ENCODE data around the gene ARHGAP15.

ARHGAP15 gene

GRCh38 chr2:143545949-143546255, 416.7 kb downstream of the ARHGAP15 start:
- DNase-seq = no peak

- DNase-seq = no peak
Measured at GRCh38 chr2:143548032-143548431, 418.8 kb downstream of the ARHGAP15 start.

DNA sequence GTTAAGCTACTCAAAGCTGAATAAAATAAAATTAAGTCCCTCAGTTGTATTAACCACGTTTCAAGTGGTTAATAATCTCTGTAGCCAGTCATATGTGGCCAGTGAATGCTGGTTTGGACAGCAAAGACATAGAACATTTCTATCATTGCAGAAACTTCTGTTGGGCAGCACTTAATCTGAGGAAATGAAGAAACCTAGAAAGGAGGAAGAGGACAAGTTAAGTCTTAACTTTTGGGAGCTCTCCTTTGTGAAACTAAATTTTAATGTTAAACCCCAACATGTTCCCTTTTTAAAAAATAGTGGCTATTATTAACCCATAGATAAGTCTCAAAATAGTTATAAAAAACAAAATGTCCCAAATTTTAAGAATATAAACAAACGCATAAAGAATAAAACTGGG, 421.3 kb downstream of the ARHGAP15 start:
- no peak for DNase-seq

- no peak for DNase-seq
Measured at GRCh38 chr2:143551971-143552650, 422.9 kb downstream of the ARHGAP15 start.

GRCh38 chr2:143553261-143553660, 424.0 kb downstream of the ARHGAP15 start:
- no peak for DNase-seq

DNA sequence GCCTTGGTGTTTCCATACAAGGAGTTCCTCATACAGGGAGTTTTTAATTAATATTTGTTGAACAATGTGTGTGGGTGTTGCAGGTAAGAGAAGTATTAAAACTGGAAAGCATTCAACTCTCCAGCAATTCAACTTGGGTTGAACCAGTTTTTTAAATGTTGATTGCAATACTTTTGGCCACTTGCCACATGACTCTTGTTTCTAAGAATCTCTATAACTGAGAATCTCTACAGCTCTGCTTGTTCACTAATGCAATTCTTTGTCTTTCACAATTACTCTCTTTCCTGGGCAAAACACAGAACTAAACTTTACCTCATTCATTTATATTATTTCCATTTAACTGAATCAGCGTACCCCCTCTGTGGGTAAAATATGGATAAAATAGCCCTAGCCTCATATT, 429.4 kb downstream of the ARHGAP15 start:
- no peak for DNase-seq

GRCh38 chr2:143559147-143559546, 429.9 kb downstream of the ARHGAP15 start:
- no peak for DNase-seq

GRCh38 chr2:143560724-143561123, 431.5 kb downstream of the ARHGAP15 start:
- DNase-seq = no peak

- no peak for DNase-seq
Measured at GRCh38 chr2:143564419-143564818, 435.2 kb downstream of the ARHGAP15 start.

DNA sequence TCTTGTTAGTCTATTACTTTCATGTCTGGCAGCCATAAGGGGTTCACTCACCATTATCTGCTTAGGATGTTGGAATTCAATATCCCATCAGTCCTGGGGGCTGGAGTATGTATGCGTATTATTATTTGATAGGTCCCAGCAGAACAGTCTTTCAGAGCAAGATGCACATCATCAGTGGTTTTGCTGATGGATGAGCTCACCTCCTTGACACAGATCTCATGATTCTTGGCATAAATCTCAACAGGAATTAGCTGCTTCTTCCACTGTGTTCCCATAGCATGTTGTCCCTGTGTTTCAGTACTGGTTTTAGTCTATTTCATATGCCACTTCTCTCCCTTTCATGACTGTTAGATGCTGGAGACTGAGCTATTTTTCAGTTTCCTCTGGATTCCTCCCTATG, 442.5 kb downstream of the ARHGAP15 start:
- DNase-seq = no peak

DNA sequence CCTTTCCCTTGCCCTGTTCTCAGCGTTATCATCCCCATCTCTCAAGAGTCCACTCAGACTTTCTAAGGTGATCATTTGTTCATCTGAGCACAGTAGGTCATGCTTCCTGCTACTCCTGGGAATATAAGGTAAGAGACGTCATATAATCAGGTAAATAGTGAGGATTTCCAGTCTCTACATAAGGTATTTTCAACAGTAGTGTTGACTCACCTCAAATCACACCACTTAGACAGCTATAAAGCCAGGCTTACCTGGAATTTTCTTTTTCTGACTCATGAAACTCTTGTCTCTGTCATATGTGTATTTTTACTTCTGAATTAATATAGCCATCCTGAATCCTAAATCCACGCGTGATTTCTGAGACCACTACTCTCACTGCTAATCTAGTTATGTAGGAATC, 443.2 kb downstream of the ARHGAP15 start:
- DNase-seq = no peak

DNA sequence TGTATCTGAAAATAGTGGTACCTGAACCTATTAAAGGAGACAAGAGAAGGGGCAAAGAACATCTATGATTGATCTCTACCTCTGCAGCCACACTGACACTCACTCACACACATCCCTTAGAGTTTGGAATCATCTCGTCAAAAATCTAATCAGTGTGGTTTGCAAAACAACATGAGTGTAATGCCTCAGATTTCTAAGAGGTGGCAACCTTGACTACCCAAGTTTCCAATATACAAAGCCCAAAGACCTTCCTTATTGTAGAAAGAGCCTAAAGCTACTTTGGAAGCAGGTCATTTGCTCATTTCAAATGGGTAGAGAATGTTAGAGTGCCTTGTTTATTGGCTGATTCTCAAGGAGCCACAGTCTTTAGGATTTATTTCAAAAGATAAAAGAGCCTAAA, 444.9 kb downstream of the ARHGAP15 start:
- DNase-seq = no peak

GRCh38 chr2:143575340-143575739, 446.1 kb downstream of the ARHGAP15 start:
- no peak for DNase-seq

- no peak for DNase-seq
Measured at GRCh38 chr2:143577489-143577888, 448.3 kb downstream of the ARHGAP15 start.

DNA sequence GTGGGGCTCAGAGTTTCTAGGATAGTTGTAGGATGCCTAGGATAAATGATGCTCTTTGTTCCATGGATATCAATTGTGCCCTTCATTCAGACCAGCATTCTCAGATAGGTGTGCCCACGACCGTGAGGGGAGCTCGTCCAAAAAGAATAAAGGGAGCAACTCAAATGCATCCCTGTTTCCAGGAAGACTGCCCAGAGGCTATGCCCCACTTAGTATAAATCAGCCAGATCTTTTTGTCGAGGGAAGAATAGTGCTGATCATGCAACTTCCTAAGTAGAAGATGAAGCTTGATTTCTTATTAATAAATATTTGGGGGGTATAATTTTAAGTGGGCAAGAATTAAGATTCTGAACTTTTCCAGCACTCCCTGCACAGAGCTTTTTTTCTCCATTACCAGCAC, 450.2 kb downstream of the ARHGAP15 start:
- DNase-seq = no peak

GRCh38 chr2:143581134-143581533, 451.9 kb downstream of the ARHGAP15 start:
- no peak for DNase-seq

- no peak for DNase-seq
Measured at GRCh38 chr2:143582046-143582747, 453.0 kb downstream of the ARHGAP15 start.

GRCh38 chr2:143584936-143585335, 455.7 kb downstream of the ARHGAP15 start:
- no peak for DNase-seq

DNA sequence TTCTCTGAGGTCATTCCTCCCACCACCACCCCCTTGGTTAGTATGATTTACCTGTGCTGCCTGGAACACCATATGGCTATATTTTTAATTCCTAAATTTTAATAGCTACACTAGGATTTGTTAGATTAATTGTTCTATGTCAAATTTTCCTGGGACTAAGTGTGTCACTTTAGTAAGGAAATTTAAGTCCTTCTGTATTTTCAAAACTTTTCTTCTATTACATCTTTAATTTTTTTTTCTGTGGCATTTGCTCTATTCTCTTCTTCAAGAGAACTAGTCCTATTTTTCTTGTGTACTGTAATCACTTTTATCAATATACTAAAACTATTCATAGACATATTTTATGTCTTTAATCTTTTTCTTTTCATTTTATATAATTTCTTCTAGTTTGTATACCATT, 456.9 kb downstream of the ARHGAP15 start:
- no peak for DNase-seq

DNA sequence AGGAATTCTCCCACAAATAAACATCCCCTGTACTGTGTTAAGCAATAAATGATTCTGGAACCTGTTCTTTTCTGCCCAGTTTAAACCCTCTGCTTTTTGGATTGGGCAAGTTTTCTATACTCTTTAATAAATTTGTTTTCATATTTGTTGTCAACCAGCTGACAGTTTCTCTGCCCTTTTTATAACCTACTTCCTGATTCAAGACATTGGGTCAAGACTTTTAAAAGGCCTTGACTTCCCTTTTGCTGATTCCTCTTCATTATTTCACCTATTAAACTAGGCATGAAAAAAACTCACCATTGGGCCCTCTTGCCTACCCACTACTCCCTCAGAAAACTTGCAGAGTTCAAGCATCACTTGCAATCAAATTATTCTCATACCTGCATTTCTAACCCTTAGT, 459.5 kb downstream of the ARHGAP15 start:
- DNase-seq = no peak

- DNase-seq = no peak
Measured at GRCh38 chr2:143594161-143594560, 464.9 kb downstream of the ARHGAP15 start.

DNA sequence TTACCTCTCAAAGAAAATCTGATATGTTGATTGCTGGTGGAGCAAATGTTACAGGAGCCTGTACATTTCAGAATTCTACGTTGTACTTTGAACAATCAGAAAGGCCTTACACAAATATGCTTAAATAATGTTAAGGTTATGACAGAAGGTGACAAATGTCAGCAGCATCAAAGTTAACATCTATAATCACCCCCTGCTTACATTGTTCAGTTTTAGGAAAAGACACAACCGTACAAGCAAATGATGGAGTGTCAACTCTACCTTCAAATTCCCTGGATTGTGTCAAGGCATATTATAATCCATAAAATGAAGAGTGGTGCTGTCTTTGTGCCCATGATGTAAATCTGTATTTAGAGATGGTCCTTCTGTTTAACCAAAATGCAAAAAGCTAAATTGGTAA, 465.5 kb downstream of the ARHGAP15 start:
- DNase-seq = no peak

- DNase-seq = no peak
Measured at GRCh38 chr2:143600116-143600515, 470.9 kb downstream of the ARHGAP15 start.

GRCh38 chr2:143601828-143602227, 472.6 kb downstream of the ARHGAP15 start:
- no peak for DNase-seq

DNA sequence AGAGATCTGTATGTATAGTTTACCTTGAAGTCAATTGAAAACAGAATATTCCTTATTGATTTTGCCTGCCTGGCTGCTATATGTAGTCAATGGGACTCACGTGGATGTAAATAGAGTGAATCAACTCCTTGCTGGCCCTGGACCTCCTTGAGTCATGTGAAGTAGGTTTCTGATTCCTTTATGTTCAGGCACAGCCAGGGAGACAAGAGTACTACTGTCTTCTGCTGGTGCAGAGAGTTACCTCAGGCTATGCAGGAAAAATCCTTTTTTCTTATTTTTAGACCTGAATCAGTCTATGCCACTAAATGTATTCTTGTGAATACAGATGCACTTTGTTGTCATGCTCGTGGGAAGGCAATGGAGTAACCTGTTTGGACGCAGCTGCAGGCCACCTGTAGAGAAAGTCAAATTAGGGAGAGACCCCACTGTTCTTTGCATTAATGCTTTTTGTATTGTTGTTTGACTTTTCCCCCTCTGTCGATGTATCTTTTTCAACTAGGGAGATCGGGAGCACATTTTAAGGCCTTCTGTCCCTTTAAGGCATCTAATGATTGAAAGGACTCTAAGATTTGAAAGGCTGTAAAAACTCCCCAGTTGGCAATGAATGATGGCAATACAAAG, 473.9 kb downstream of the ARHGAP15 start:
- DNase-seq = no peak
